Gastroesophageal sphincter (tissue), 4 donors: Measurements from ENCODE around the gene CACUL1. TPM values are rescaled to one million over a fixed set of nuclear protein-coding genes. Genes with fewer than 3 reads are reported as not detected.
A peak's percentile ranks its signal among the peaks of the same experiment; 100 is the strongest.

ENCODE experiments used
- ATAC-seq: fragments of 150-250 bp; one replicate; pipeline ENCODE4 v1.9.1; 2016; ENCODE audit warnings: mild to moderate bottlenecking, moderate library complexity
- H3K27ac ChIP-seq, 4 donors: fragments of 200-600 bp; sonication (generic) in 3 of 4; 1 replicate in 3 of 4; 2 replicates in 1 of 4; pipeline ENCODE4 v1.5.1; 2016 to 2019
- H3K27me3 ChIP-seq: fragments of 200-600 bp; sonication (generic); one replicate; pipeline ENCODE4 v1.5.1; 2019
- H3K36me3 ChIP-seq, 2 donors: fragments of 200-600 bp; sonication (generic); one replicate each; pipeline ENCODE4 v1.5.1; 2019; ENCODE audit warnings: control low read depth in 1 of 2
- H3K4me1 ChIP-seq, 3 donors: fragments of 200-600 bp; sonication (generic); 1 replicate in 2 of 3; 2 replicates in 1 of 3; pipeline ENCODE4 v1.5.1; 2016 to 2019; ENCODE audit warnings: control low read depth in 2 of 3
- H3K4me3 ChIP-seq, 2 donors: fragments of 200-600 bp; sonication (generic); one replicate each; pipeline ENCODE4 v1.5.1; 2019; ENCODE audit warnings: mild to moderate bottlenecking in 1 of 2, moderate library complexity in 1 of 2
- H3K9me3 ChIP-seq, 3 donors: fragments of 200-600 bp; sonication (generic); one replicate each; pipeline ENCODE4 v1.5.1; 2017 to 2019; ENCODE audit warnings: control low read depth in 2 of 3
- CTCF ChIP-seq, 4 experiments: fragments of 200-600 bp in 2 of 4; fragments of 450-650 bp in 2 of 4; sonication (generic) in 1 of 4; IDR thresholded peaks; one replicate each; pipeline ENCODE4 v1.5.1; 2017 to 2019; ENCODE audit warnings: antibody characterized with exemption in 4 of 4, mild to moderate bottlenecking in 2 of 4, moderate library complexity in 2 of 4
- EP300 ChIP-seq: sonication (generic); formaldehyde crosslinking; IDR thresholded peaks from one replicate; pipeline ENCODE4 v1.6.1; 2017; ENCODE audit warnings: antibody characterized with exemption, mild to moderate bottlenecking
- POLR2A ChIP-seq, 2 donors: fragments of 450-650 bp; IDR thresholded peaks; one replicate each; pipeline ENCODE4 v1.6.1; 2017; ENCODE audit warnings: antibody characterized with exemption in 2 of 2, mild to moderate bottlenecking in 2 of 2, moderate library complexity in 1 of 2
- POLR2AphosphoS5 ChIP-seq: sonication (generic); formaldehyde crosslinking; IDR thresholded peaks from one replicate; pipeline ENCODE4 v1.6.1; 2017; ENCODE audit warnings: antibody characterized with exemption
- WGBS, 2 donors: methylation state at CpG; one replicate each; pipeline ENCODE4 v1.1.5; 2018; ENCODE audit warnings: low coverage in 1 of 2; 5-methylcytosine and 5-hydroxymethylcytosine counted together
- total RNA-seq, 4 donors: library from RNA; depleted of rRNA; stranded (reverse); fragments of >200 nt; gene quantifications; one replicate each; pipeline ENCODE4 v1.1.0, GENCODE V29; 2016

Gene CACUL1
- total RNA-seq, 4 donors from 2014 or later, result 35.7 to 67.2 (median 45.6) TPM

GRCh38 chr10:118669835-118670234 is 84.9 kb downstream of the CACUL1 start:
- Histone ChIP-seq H3K36me3 (peaks cover 0 to 19% of the 10 kb centered on the region in 2 donors), H3K27me3 (peaks cover 5% of the 10 kb centered on the region), H3K4me1 (peaks cover 0 to 28% (median 9%) of the 10 kb centered on the region in 3 donors), H3K27ac (no peak overlapping the region), H3K4me3 (peak overlapping the region in 1 of 2 donors; percentile 1), H3K9me3 (no peaks in the 10 kb centered on the region)
- TF ChIP-seq POLR2AphosphoS5 (no peak), EP300 (no peak), CTCF (IDR thresholded peaks at IDR 0.05) (no peak), POLR2A (IDR thresholded peaks at IDR 0.05) (no peak)
- no peak for ATAC-seq
- WGBS, 2 donors, result 55% methylated on average over 2 of the region's 3 CpGs; no CpG with 5 or more reads in 1 of the 2 donors

GRCh38 chr10:118669020-118669791 is 85.6 kb downstream of the CACUL1 start:
- Histone ChIP-seq H3K4me3 (peak overlapping the region in 1 of 2 donors; percentile 1), H3K27ac (peak overlapping the region in 2 of 4 donors; percentile 16 to 54), H3K36me3 (peaks cover 0 to 13% of the 10 kb centered on the region in 2 donors), H3K4me1 (peaks cover 0 to 28% (median 9%) of the 10 kb centered on the region in 3 donors), H3K27me3 (peaks cover 11% of the 10 kb centered on the region), H3K9me3 (no peaks in the 10 kb centered on the region)
- TF ChIP-seq EP300, result no peak
- TF ChIP-seq POLR2A (IDR thresholded peaks at IDR 0.05), result no peak
- peak; percentile 8 for TF ChIP-seq POLR2AphosphoS5
- peak; percentile 17 for ATAC-seq
- 19 to 26% methylated on average over 15 to 20 of the region's 20 CpGs for WGBS, 2 donors

- ATAC-seq, result no peak
- Histone ChIP-seq H3K27ac (peak overlapping the region in 1 of 4 donors; percentile 54), H3K27me3 (peaks cover 11% of the 10 kb centered on the region), H3K36me3 (peaks cover 0 to 5% of the 10 kb centered on the region in 2 donors), H3K4me3 (no peak overlapping the region), H3K4me1 (peaks cover 0 to 28% (median 9%) of the 10 kb centered on the region in 3 donors), H3K9me3 (no peaks in the 10 kb centered on the region)
- 50 to 65% methylated on average over 1 to 2 of the region's 9 CpGs for WGBS, 2 donors
- TF ChIP-seq POLR2A (IDR thresholded peaks at IDR 0.05) (no peak), CTCF (IDR thresholded peaks at IDR 0.05) (no peak)
These were observed 86.4 kb downstream of the CACUL1 start for GRCh38 chr10:118668228-118668952.

- TF ChIP-seq EP300, result no peak
- 92 to 100% methylated on average over 2 to 4 of the region's 4 CpGs for WGBS, 2 donors
These were observed 87.0 kb downstream of the CACUL1 start for GRCh38 chr10:118667732-118668131.

GRCh38 chr10:118666350-118666749 is 88.4 kb downstream of the CACUL1 start:
- 100% methylated on average over 2 of the region's 4 CpGs; no CpG with 5 or more reads in 1 of the 2 donors for WGBS, 2 donors
- peaks cover 11% of the 10 kb centered on the region for H3K27me3 ChIP-seq
- no peaks in the 10 kb centered on the region for H3K36me3 ChIP-seq
- peaks cover 0 to 5% (median 0%) of the 10 kb centered on the region in 3 donors for H3K9me3 ChIP-seq
- no peak for ATAC-seq
- H3K27ac ChIP-seq, result no peak overlapping the region
- TF ChIP-seq CTCF (IDR thresholded peaks at IDR 0.05) (no peak), EP300 (no peak), POLR2AphosphoS5 (no peak), POLR2A (IDR thresholded peaks at IDR 0.05) (no peak)
- H3K4me1 ChIP-seq, result peaks cover 0 to 28% (median 9%) of the 10 kb centered on the region in 3 donors
- H3K4me3 ChIP-seq, result no peak overlapping the region

More at GRCh38 chr10:118667732-118668131, 87.0 kb downstream of the CACUL1 start:
- peaks cover 0 to 28% (median 9%) of the 10 kb centered on the region in 3 donors for H3K4me1 ChIP-seq
- ATAC-seq, result no peak
- no peaks in the 10 kb centered on the region for H3K9me3 ChIP-seq
- H3K27ac ChIP-seq, result no peak overlapping the region
- H3K36me3 ChIP-seq, result no peaks in the 10 kb centered on the region
- H3K27me3 ChIP-seq, result peaks cover 11% of the 10 kb centered on the region
- H3K4me3 ChIP-seq, result no peak overlapping the region
